DOHH2 (cell line): ENCODE measurements around the gene CFAP119.
A peak's percentile ranks its signal among the peaks of the same experiment; 100 is the strongest.
"Not testable (repeated sequence)": the region's sequence is repeated elsewhere in the genome, so short reads cannot be mapped to it uniquely, and the experiment has no call there.

Experiments
- H3F3A ChIP-seq: fragments of 200-600 bp; sonication (generic), shearing (Covaris generic); 2 replicates; pipeline ENCODE4 v1.6.0; 2016; ENCODE audit warnings: antibody characterized with exemption, mild to moderate bottlenecking; ENCODE audit not compliant: control insufficient read depth, insufficient read depth
- H3K27ac ChIP-seq: fragments of 200-600 bp; sonication (generic); 2 replicates; pipeline ENCODE4 v1.5.1; 2014; ENCODE audit warnings: low read depth, mild to moderate bottlenecking, low read length, moderate library complexity
- H3K27me3 ChIP-seq: fragments of 200-600 bp; sonication (generic); 2 replicates; pipeline ENCODE4 v1.6.1; 2014; ENCODE audit warnings: mild to moderate bottlenecking, low read length, mixed read lengths; ENCODE audit not compliant: control insufficient read depth
- H3K36me3 ChIP-seq: fragments of 200-600 bp; sonication (generic); 2 replicates; pipeline ENCODE4 v1.6.1; 2014; ENCODE audit warnings: mild to moderate bottlenecking, low read length, moderate library complexity, mixed read lengths; ENCODE audit not compliant: control insufficient read depth
- H3K4me1 ChIP-seq: fragments of 200-600 bp; sonication (generic); 2 replicates; pipeline ENCODE4 v1.6.1; 2014; ENCODE audit warnings: mild to moderate bottlenecking, low read length, mixed read lengths; ENCODE audit not compliant: control insufficient read depth
- H3K4me2 ChIP-seq: fragments of 200-600 bp; sonication (generic); 2 replicates; pipeline ENCODE4 v1.6.0; 2014; ENCODE audit warnings: mild to moderate bottlenecking, low read length, moderate library complexity
- H3K4me3 ChIP-seq: fragments of 200-600 bp; sonication (generic); 2 replicates; pipeline ENCODE4 v1.5.1; 2014; ENCODE audit warnings: mild to moderate bottlenecking, low read length, mixed read lengths
- H3K79me2 ChIP-seq: fragments of 200-600 bp; sonication (generic); 2 replicates; pipeline ENCODE4 v1.6.1; 2014; ENCODE audit warnings: mild to moderate bottlenecking, low read length, mixed read lengths; ENCODE audit not compliant: control insufficient read depth
- H3K9me2 ChIP-seq: fragments of 200-600 bp; sonication (generic); replicated peaks from 2 replicates; pipeline ENCODE4 v1.6.1; 2014; ENCODE audit warnings: mild to moderate bottlenecking, low read length, mixed read lengths; ENCODE audit not compliant: control insufficient read depth
- H3K9me3 ChIP-seq: fragments of 200-600 bp; sonication (generic); 2 replicates; pipeline ENCODE4 v1.6.1; 2014; ENCODE audit warnings: antibody characterized with exemption, low read length, mixed read lengths; ENCODE audit not compliant: control insufficient read depth, insufficient read depth
- H4K20me1 ChIP-seq: fragments of 200-600 bp; sonication (generic); 2 replicates; pipeline ENCODE4 v1.6.0; 2014; ENCODE audit warnings: low read depth, mild to moderate bottlenecking, antibody characterized with exemption, low read length, moderate library complexity; ENCODE audit not compliant: control insufficient read depth, insufficient read depth
- CTCF ChIP-seq: fragments of 200-600 bp; sonication (generic); IDR thresholded peaks from one replicate; pipeline ENCODE4 v1.5.1; 2014; ENCODE audit warnings: antibody characterized with exemption, mild to moderate bottlenecking, low read depth, low read length; ENCODE audit not compliant: poor library complexity, severe bottlenecking
- EZH2phosphoT487 ChIP-seq: fragments of 200-600 bp; sonication (generic); IDR thresholded peaks from 2 replicates; pipeline ENCODE4 v1.6.1; 2017; ENCODE audit warnings: borderline replicate concordance, mild to moderate bottlenecking, antibody characterized with exemption, low read length, moderate library complexity, mixed read lengths

CFAP119 gene

GRCh38 chr16:30761928-30762902, at the start of gene CFAP119, which contains the start of gene RNF40:
Gene CFAP119, minus strand, starts transcription at chr16:30762062. Its CDS starts 314 bp downstream, at chr16:30761748.
Gene RNF40, plus strand, starts transcription at chr16:30762322. Its CDS starts 224 bp downstream, at chr16:30762546.
- H3K4me2 ChIP-seq = peak within 1 kb of the TSS; percentile 85
- peaks cover 4% of the 10 kb centered on the region; the same call in 1 of the 2 replicates for H4K20me1 ChIP-seq
- H3K4me1 ChIP-seq = peaks cover 43% of the 10 kb centered on the region
- peaks cover 49% of the 10 kb centered on the region for H3K79me2 ChIP-seq
- H3K9me2 ChIP-seq = no peaks in the 10 kb centered on the region
- peak within 1 kb of the TSS; percentile 91 for H3K4me3 ChIP-seq
- no peaks in the 10 kb centered on the region for H3K9me3 ChIP-seq
- peaks cover 83% of the 10 kb centered on the region for H3K36me3 ChIP-seq
- TF ChIP-seq CTCF (no peak), EZH2phosphoT487 (no peak)
- H3K27me3 ChIP-seq = no peaks in the 10 kb centered on the region
- H3K27ac ChIP-seq = peak within 1 kb of the TSS; percentile 84
- H3F3A ChIP-seq = peaks cover 18% of the 10 kb centered on the region

GRCh38 chr16:30809675-30810074, 47.8 kb upstream of the CFAP119 start:
- peaks cover 25% of the 10 kb centered on the region for H3K4me1 ChIP-seq
- H3K9me2 ChIP-seq, H4K20me1 ChIP-seq, H3K4me3 ChIP-seq, H3K79me2 ChIP-seq, H3K27ac ChIP-seq, H3K36me3 ChIP-seq, H3K27me3 ChIP-seq, H3K9me3 ChIP-seq, H3K4me2 ChIP-seq, H3F3A ChIP-seq: not testable (repeated sequence)

DNA sequence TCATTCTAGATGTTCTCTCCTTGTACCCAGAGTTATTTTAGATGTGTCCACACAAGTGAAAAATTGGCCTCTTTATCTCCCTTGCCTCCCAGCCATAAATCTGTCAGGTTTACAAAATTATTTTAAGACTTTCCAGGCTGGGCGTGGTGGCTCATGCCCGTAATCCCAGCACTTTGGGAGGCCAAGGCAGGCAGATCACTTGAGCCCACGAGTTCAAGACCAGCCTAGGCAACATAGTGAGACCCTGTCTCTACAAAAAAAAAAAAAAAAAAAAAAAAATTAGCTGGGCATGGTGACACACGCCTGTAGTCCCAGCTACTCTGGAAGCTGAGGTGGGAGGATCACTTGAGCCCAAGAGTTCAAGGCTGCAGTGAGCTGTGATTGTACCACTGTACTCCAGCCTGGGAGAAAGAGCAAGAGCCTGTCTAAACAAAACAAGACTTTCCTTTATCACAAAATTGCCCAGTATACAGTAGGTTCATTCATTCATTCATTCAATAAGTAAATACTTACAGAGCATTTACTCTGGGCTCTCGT, 47.1 kb upstream of the CFAP119 start:
- H3K79me2 ChIP-seq, H3K4me3 ChIP-seq, H3K9me3 ChIP-seq, H3K9me2 ChIP-seq, H3K27me3 ChIP-seq, H3K27ac ChIP-seq, H3K36me3 ChIP-seq, H4K20me1 ChIP-seq, H3F3A ChIP-seq, H3K4me2 ChIP-seq: not testable (repeated sequence)
- peaks cover 22% of the 10 kb centered on the region for H3K4me1 ChIP-seq

DNA sequence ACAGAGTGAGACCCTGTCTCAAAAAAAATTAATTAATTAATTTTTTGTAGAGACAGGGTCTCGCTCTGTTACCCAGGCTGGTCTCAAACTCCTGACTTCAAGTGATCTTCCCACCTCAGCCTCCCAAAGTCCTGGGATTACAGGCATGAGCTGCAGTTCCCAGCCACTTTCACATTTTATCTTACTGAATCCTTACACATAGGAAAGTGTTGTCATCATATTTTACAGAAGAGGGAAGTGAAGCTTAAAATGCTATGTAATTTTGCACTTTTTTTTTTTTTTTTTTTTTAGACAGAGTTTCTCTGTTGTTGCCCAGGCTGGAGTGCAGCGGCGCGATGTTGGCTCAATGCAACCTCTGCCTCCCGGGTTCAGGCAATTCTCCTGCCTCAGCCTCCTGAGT, 46.3 kb upstream of the CFAP119 start:
- Histone ChIP-seq H3K9me2 (no peaks in the 10 kb centered on the region), H3K4me1 (peaks cover 18% of the 10 kb centered on the region)

More for the DNA sequence above, 46.3 kb upstream of the CFAP119 start:
- Histone ChIP-seq H3K4me3 (no peak overlapping the region), H3K79me2 (no peaks in the 10 kb centered on the region), H4K20me1 (no peaks in the 10 kb centered on the region), H3K27ac (no peak overlapping the region), H3K27me3 (no peaks in the 10 kb centered on the region), H3K4me2 (no peak overlapping the region), H3F3A (no peaks in the 10 kb centered on the region), H3K9me3 (no peaks in the 10 kb centered on the region), H3K36me3 (no peaks in the 10 kb centered on the region)
- TF ChIP-seq EZH2phosphoT487 (no peak), CTCF (no peak)
